GM18498 (cell line): ENCODE results near the gene ALG12.

Source experiments
- ATAC-seq: cut with Tn5 transposase; IDR thresholded peaks from one replicate; pipeline ENCODE4 v1.9.1; 2021; ENCODE audit warnings: mild to moderate bottlenecking, moderate library complexity; ENCODE audit not compliant: unreplicated experiment

ALG12 gene

GRCh38 chr22:49892226-49892899 lies 25.9 kb downstream of the ALG12 start:
- no peak for ATAC-seq

DNA sequence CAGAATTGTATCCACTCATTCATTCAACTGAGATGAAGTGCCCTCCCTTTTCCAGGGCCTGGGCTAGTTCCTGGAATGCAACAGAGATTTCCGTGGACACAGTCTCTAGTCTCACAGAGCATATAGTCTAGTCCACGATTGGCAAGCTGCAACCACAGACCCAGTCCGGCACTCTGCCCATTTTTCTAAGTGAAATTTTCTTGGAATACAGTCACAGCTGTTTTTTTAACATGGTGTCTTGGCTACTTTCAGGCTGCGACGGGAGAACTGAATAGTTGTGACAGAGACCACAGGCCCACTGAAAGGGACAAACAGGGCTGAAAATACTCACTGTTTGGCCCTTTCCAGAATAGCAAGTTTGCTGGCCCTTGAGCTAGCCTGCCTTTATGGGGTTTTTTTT lies 29.2 kb downstream of the ALG12 start:
- ATAC-seq: no peak

DNA sequence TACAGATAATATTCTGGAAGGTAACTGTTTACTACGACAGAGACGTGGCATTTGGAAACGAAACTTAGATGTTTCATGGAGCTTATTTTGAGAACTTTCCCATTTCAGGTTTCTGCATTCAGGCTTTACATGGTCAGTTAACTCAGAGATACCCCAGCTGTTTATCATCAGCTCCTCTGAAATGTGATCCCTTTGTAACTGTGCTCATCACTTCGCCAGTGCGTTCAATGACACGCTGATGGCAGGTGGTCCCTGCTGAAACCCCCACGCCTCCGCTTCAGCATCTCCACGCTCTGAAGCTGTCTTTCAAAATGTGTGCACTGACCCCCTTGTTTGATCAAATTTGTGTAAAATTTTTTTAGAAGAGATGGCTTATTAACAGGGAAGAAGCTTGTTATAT lies 30.5 kb downstream of the ALG12 start:
- no peak for ATAC-seq

DNA sequence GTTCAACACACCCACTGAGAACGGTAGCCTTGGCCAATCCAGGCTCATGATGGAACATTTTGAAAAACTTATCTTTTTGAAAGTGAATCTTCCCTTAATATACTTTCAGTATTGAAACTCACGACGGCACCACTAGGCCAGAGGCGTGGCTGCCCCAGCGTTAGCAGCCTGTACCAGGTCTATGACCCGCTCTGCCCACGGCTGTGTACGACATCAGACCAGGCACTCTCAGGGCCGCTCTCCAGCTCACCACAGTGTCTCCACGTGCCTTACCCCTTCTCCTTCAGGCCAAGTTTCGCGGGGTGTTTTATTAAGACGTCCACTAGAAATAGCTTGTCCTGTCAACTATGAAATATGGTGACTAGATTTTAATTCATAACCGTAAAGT lies 31.2 kb downstream of the ALG12 start:
- ATAC-seq: no peak

DNA sequence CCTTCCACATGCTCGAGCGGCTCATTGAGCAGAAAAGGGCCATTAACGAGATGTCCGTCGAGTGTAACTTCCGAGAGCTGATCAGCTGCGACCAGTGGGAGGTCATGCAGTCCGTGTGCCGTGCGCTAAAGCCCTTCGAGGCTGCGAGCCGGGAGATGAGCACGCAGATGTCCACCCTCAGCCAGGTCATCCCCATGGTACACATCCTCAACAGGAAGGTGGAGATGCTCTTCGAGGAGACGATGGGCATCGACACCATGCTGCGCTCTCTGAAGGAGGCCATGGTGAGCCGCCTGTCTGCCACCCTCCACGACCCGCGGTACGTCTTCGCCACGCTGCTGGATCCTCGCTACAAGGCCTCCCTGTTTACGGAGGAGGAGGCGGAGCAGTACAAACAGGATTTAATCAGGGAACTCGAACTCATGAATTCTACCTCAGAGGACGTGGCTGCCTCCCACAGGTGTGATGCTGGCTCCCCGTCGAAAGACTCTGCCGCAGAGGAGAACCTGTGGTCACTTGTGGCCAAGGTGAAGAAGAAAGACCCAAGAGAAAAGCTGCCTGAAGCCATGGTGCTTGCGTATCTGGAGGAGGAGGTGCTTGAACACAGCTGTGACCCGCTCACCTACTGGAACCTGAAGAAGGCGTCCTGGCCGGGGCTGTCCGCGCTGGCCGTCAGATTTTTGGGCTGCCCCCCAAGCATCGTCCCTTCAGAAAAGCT lies 31.7 kb downstream of the ALG12 start:
- no peak for ATAC-seq

DNA sequence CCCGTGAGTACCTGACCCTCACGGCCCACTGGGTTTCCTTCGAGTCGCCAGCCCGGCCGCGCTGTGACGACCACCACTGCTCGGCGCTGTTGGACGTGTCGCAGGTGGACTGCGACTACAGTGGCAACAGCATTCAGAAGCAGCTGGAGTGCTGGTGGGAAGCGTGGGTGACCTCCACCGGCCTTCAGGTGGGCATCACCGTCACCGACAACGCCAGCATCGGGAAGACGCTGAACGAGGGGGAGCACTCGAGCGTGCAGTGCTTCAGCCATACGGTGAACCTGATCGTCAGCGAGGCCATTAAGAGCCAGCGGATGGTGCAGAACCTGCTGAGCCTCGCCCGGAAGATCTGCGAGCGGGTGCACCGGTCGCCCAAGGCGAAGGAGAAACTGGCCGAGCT lies 32.4 kb downstream of the ALG12 start:
- no peak for ATAC-seq

DNA sequence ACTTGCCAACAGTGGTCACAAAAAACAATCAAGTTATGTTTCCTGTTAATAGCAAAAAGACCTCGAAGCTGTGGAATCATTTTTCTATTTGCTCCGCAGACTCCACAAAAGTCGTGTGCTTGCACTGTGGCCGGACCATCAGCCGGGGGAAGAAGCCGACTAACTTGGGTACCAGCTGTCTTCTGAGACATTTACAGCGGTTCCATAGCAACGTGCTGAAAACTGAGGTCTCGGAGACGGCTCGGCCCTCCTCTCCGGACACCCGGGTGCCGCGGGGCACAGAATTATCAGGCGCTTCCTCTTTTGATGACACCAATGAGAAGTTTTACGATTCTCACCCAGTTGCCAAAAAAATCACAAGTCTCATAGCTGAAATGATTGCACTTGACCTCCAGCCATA lies 33.0 kb downstream of the ALG12 start:
- no peak for ATAC-seq

- ATAC-seq: no peak
Observed at GRCh38 chr22:49884503-49885260, 33.6 kb downstream of the ALG12 start.

GRCh38 chr22:49884075-49884474 lies 34.2 kb downstream of the ALG12 start:
- no peak for ATAC-seq

- ATAC-seq: no peak
Observed at GRCh38 chr22:49883294-49883640, 35.0 kb downstream of the ALG12 start.

DNA sequence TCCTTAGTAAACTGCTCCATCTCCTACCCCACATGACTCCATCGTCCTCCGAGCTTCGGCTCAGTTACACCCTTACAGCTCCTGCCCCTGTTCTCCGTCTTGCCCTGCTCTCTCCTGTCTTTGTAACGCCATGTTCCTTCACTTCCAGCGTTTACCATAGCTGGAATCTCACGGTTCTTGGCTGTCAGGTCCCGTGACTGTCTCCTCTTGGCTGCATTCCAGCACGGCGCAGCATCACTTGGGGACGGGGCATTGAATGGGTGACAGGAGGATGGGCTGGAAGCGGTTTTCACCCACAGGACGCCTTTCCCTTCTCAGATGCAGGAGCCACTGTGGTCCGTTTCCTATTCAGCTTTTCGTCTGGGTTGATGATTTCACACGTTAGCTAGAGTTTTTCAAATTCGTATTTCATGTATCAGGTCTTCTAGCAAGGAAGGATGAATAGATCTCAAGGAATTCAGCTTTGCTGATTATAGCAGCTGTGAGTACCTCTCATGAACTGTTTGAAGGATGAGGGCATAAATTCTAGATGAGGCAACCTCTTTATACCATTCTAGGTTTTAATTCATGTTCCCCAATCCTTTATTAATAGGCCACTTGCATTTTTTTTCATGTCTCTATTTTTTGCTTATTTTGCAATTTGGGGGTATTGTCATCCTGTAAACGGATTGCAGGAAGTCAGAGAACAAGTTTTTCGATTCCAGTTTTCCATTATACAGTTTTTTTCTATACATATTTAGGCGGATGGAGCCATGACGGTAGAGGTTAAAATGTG lies 35.5 kb downstream of the ALG12 start:
- no peak for ATAC-seq

DNA sequence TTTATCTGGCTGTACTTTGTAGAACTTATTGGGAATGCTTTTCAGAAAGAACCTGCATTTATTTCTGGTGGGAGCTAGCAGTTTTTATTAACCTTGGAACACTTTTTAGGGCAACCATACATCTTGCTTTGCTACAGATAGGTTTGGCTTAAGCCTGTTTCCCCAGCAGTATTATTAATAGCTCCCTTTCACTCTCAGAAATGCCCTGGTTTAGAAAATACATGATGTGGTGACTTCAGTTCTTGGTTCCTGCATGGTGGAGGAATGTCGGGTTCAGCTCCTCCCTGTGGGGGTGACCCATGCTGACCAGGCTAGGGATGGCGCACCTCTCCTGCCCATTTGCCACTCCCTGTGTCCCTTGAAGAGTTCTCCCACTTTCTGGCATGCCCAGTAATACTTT lies 36.4 kb downstream of the ALG12 start:
- ATAC-seq: no peak

DNA sequence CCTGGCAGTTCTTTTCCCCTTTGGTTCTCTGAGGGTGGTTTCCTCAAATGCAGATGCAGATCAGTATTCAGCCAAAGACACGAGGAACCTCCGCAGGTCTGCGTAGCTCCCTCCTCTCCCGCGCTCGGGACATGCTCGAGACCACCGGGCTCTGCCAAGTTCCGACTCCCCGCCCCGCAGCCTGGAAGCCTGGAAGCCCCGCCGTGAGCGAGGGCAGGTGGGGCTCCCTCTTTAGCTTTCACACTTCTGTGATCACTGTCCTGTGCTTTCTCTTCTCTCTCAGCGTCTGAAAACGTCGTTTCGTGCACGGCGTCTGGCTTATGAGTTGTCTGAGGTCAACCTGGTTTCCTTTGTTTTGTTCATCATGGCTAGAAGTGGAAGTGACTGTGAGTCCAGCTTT lies 38.0 kb downstream of the ALG12 start:
- ATAC-seq: no peak

DNA sequence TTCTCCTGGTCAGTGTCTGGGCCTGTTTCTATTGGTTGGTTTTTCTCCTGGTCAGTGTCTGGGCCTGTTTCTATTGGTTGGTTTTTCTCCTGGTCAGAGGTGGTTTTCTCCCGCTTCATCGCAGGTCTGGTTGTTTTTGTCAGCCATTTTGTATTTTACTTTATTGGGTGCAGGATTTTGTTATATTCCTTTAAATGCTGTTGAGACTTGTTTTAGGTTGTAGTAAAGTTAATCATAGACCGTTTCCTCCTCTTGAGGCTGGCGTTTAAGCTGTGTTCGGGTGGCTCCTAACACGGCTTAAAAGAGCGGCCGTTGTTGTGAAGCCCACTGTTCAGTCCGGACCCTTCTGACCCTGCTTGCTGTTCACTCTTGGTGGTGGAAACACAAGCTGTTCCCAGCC lies 38.4 kb downstream of the ALG12 start:
- ATAC-seq: no peak

DNA sequence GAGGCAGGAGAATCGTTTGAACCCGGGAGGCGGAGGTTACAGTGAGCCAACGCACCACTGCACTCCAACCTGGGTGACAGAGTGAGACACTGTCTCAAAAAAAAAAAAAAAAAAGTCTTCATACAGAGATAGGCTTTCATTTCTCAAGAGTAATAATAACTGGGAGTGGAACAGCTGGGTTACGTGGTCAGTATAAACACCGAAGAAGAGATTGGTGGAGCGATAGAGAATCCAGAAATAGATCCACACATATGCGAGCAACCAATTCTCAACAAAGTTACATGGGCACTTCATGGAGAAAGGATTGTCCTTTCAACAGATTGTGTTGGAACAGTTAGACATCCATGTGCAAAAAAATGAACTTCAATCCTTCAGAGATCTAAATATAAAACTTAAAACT lies 40.0 kb downstream of the ALG12 start:
- no peak for ATAC-seq

DNA sequence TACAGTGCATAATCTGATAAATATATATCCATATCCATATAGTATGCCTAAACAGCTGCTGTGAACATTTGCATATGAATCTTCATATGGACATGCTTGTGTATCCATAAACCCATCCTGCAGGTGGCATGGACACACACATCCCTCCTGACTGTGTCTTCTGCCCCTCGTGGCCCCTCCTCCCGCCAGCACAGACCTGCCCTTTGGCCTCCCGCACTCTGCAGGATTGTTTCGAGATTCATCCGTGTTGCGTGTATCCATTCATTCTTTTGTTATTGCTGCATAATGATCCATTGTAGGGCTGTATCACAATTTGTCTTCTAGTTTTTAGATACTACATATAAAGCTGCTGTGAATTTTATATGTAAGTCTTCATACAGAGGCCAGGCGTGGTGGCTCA lies 40.6 kb downstream of the ALG12 start:
- ATAC-seq: no peak

DNA sequence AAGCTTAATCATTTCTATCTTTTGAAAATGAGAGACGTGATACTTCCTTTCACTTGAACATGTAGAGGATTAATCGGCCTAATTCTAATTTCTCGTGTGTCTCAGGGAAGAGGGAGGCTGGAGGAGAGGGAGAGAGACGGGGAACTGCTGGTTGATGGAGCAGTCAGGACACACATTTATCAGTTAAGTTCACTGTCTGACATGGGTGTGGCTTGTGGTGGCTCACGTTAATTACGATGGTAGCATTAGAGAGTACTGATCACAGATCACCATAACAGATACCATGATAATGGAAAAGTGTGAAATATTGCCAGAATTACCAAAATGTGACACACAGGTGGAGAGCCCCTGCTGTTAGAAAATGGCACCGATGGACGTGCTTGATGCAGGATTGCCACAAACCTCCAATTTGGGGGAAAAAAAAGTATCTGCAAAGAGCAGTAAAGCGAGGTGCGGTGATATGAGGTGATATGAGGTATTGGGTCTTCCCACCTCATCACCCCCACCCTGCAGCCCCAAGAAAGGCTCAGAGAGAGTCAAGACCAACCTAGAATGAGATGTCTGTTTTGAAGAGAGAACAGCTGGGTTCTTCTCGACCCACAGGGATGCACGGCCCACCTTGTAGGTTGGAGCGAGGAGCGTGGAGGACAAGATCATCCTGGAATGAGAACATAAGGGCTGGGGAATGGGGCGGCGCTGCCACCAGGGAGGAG lies 44.9 kb downstream of the ALG12 start:
- no peak for ATAC-seq

DNA sequence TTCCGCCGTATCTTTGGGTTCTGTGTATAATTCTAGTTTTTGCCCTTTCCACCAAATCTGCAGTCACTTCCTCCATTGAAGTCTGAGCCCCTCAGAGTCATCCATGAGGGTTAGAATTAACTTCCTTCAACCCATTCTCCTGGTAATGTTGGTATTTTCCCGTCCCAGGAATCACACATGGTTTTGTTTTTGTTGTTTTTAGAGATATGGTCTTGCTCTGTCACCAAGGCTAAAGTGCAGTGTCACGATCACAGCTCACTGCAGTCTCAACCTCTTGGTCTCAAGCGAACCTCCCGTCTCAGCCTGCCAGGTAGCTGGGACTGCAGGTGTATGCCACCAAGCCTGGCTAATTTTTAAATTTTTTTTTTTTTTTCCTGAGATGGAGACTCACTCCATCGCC lies 45.9 kb downstream of the ALG12 start:
- no peak for ATAC-seq

GRCh38 chr22:49871482-49871881 lies 46.8 kb downstream of the ALG12 start:
- no peak for ATAC-seq

GRCh38 chr22:49869845-49870712 lies 48.2 kb downstream of the ALG12 start:
- no peak for ATAC-seq
